Subcutaneous adipose tissue (tissue), 4 donors: ENCODE results near the gene FANCD2. TPM values are rescaled to one million over a fixed set of nuclear protein-coding genes. Genes with fewer than 3 reads are reported as not detected.

Source experiments
- CTCF ChIP-seq: fragments of 450-650 bp; IDR thresholded peaks from one replicate; pipeline ENCODE4 v1.5.1; 2016; ENCODE audit warnings: low read depth, mild to moderate bottlenecking, control low read depth, antibody characterized with exemption, moderate library complexity
- total RNA-seq, 4 donors: library from RNA; depleted of rRNA; stranded (reverse); fragments of >200 nt; gene quantifications; one replicate each; pipeline ENCODE4 v1.1.0, GENCODE V29; 2016

Gene FANCD2
- total RNA-seq = 10 to 100 TPM in 2 of 4 donors, 1 to 10 TPM in 2; 1.5 to 12.2 (median 7.2) TPM

- TF ChIP-seq CTCF = no peak
Measured at GRCh38 chr3:10026084-10026890, at the start of gene FANCD2. Gene FANCD2 (plus strand): TSS chr3:10026437. CDS start chr3:10028658, 2,221 bp downstream.

GRCh38 chr3:9976721-9977709, 49.2 kb upstream of the FANCD2 start:
- no peak for TF ChIP-seq CTCF

- TF ChIP-seq CTCF = no peak
Measured at GRCh38 chr3:9978710-9979305, 47.4 kb upstream of the FANCD2 start.

- TF ChIP-seq CTCF = no peak
Measured at GRCh38 chr3:9980251-9980650, 46.0 kb upstream of the FANCD2 start.

DNA sequence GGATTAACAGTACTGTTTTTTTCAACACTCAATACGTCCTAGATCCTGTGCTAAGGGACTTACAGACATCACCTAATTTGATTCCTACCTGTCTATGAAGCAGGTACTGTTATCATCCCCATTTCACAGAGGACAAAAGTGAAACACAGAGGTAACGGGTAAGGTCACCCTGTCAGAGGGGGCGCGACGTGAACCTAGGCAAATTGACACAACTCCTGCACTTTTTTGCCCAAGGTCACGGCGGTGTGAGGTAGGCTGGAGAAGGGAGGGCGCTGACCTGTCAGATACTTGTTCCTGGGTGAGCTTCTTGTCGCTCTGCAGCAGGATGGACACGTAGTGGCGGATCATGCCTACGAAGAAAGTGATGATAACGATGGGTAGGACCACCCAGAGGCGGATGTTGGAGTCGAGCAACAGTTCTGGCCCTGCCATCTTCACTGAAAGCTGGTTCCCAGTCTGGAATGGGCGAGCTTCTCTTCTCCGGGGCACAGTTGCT, 40.0 kb upstream of the FANCD2 start:
- TF ChIP-seq CTCF = no peak

- no peak for TF ChIP-seq CTCF
Measured at GRCh38 chr3:9994086-9994844, 32.0 kb upstream of the FANCD2 start.
